Activated naive CD4-positive, alpha-beta T cell treated with anti-CD3 and anti-CD28 coated beads for 36 hours (primary cell): ENCODE measurements around the gene LLCFC1. TPM values are rescaled to one million over a fixed set of nuclear protein-coding genes. Genes with fewer than 3 reads are reported as not detected.

Experiments used
- CTCF ChIA-PET: fragments of 350-600 bp; sonication (Branson Sonifier 250); formaldehyde crosslinking; loops from one replicate; lab custom pipeline; 2021; ENCODE audit warnings: antibody characterized with exemption; lab: Charles Lee
- DNase-seq: peaks from one replicate; pipeline ENCODE4 v3.0.0-alpha.2; 2020
- H3K27ac Mint-ChIP-seq: one replicate; pipeline ENCODE4 v1.8.0; 2021; ENCODE audit warnings: mild to moderate bottlenecking, mixed read lengths
- H3K27me3 Mint-ChIP-seq: one replicate; pipeline ENCODE4 v1.8.0; 2021; ENCODE audit warnings: low read depth, mixed read lengths
- H3K36me3 Mint-ChIP-seq: one replicate; pipeline ENCODE4 v1.8.0; 2021; ENCODE audit warnings: low read depth, mixed read lengths
- H3K4me1 Mint-ChIP-seq: one replicate; pipeline ENCODE4 v1.8.0; 2021; ENCODE audit warnings: low read depth, mixed read lengths
- H3K4me3 Mint-ChIP-seq: one replicate; pipeline ENCODE4 v1.8.0; 2021; ENCODE audit warnings: mild to moderate bottlenecking, moderate library complexity, mixed read lengths
- H3K9me3 Mint-ChIP-seq: one replicate; pipeline ENCODE4 v1.8.0; 2021; ENCODE audit warnings: mixed read lengths
- intact Hi-C: fragments of 100-400 bp; cut with micrococcal nuclease; formaldehyde crosslinking; loops from one replicate; pipeline ENCODE4 v1.15.1; 2023
- total RNA-seq, 2 experiments: library from RNA; stranded (reverse); gene quantifications; one replicate each; pipeline ENCODE4 v1.2.3, GENCODE V29; 2021

Gene LLCFC1
- total RNA-seq, 2 experiments from 2014 or later: not detected

DNA sequence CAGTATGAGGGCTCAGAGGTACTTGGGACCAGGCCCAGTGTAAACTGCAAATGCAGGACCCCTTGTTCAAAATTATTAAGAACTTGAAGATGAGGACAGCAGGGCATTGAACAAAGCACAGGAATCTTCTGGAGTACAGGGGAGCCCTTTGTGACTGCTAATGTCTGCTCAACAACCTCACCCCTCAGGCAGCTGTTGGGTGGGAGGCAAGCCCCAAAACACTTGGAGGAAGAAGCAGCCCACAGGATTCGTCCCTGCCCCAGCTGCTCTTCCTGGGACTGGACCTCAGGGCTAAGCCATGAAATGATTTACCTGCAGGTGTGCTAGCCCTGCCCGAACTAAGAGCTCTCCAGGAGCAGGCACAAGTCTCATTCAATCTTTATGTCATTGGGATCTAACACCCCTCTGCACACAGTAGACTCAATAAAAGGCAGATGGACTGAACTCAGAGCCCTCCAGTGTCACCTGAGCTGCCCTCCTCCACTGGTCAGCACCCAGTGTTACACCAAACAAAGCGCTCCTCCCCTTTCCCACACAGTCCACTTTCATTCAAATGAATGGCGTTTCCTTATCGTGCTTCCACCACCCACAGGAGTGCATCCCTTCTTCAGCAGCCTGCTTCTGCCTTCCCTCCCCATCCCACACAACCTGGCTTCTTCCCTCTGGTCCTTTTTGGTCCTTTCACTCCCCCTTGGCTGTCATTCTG lies 6.7 kb upstream of the LLCFC1 start:
- Mint-ChIP-seq H3K4me3 (no peak overlapping the region), H3K27me3 (no peaks in the 10 kb centered on the region), H3K4me1 (no peaks in the 10 kb centered on the region), H3K9me3 (no peaks in the 10 kb centered on the region), H3K36me3 (no peaks in the 10 kb centered on the region), H3K27ac (no peak overlapping the region)
- intact Hi-C loops: no loop called here
- DNase-seq: no peak
- CTCF ChIA-PET: interaction anchor here (1.2 to 1.3 kb wide), 2 partner anchors 10 to 70 kb away, joined by 3 read pairs; no protein-coding TSS in a partner anchor

DNA sequence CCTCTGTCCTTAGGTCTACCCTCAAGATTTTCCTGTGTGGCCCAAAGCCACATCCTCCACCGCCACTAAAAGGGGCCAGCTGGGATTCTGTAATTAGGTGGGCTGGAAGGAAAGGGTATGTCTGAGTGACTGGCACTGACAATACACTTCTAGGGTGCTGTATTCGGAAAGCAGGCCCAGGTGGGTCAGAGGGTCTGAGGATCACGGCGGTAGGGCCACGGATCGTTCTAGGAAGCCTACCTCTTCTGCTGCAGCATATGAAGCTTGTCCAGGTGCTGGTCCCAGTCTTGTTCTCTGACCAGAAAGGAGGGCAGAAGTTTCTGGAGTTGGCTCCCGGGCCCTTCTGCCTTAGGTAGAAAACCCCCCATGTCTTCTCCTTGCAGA lies 6.2 kb upstream of the LLCFC1 start:
- Mint-ChIP-seq H3K27me3 (no peaks in the 10 kb centered on the region), H3K36me3 (no peaks in the 10 kb centered on the region), H3K27ac (no peak overlapping the region), H3K4me3 (no peak overlapping the region), H3K4me1 (no peaks in the 10 kb centered on the region), H3K9me3 (no peaks in the 10 kb centered on the region)
- no peak for DNase-seq
- intact Hi-C loops: no loop called here
- CTCF ChIA-PET: interaction anchor here (1.2 to 1.3 kb wide), 2 partner anchors 11 to 69 kb away, joined by 3 read pairs; no protein-coding TSS in a partner anchor

GRCh38 chr7:142933624-142934023 lies 5.7 kb upstream of the LLCFC1 start, which contains the start of gene TRPV5:
TRPV5 (minus strand) TSS chr7:142933746; CDS start chr7:142933459, 287 bp downstream.
- DNase-seq: no peak
- no peak within 1 kb of the TSS for H3K27ac Mint-ChIP-seq
- no peaks in the 10 kb centered on the region for H3K36me3 Mint-ChIP-seq
- no peak within 1 kb of the TSS for H3K4me3 Mint-ChIP-seq
- H3K27me3 Mint-ChIP-seq: no peaks in the 10 kb centered on the region
- intact Hi-C loops: no loop called here
- H3K4me1 Mint-ChIP-seq: no peaks in the 10 kb centered on the region
- CTCF ChIA-PET: interaction anchor here (1.2 kb wide), 1 partner anchor 69 kb away, joined by 3 read pairs; no protein-coding TSS in a partner anchor
- H3K9me3 Mint-ChIP-seq: no peaks in the 10 kb centered on the region

- no peaks in the 10 kb centered on the region for H3K36me3 Mint-ChIP-seq
- DNase-seq: no peak
- no peak overlapping the region for H3K27ac Mint-ChIP-seq
- no peaks in the 10 kb centered on the region for H3K9me3 Mint-ChIP-seq
- H3K4me3 Mint-ChIP-seq: no peak overlapping the region
- CTCF ChIA-PET: no interaction called here
- intact Hi-C loops: no loop called here
- H3K27me3 Mint-ChIP-seq: no peaks in the 10 kb centered on the region
- H3K4me1 Mint-ChIP-seq: no peaks in the 10 kb centered on the region
Observed at GRCh38 chr7:142934056-142934455, 5.2 kb upstream of the LLCFC1 start.

GRCh38 chr7:142935941-142936565 lies 3.2 kb upstream of the LLCFC1 start:
- Mint-ChIP-seq H3K36me3 (no peaks in the 10 kb centered on the region), H3K4me1 (no peaks in the 10 kb centered on the region), H3K27me3 (no peaks in the 10 kb centered on the region), H3K27ac (no peak overlapping the region), H3K9me3 (no peaks in the 10 kb centered on the region), H3K4me3 (no peak overlapping the region)
- DNase-seq: no peak
- CTCF ChIA-PET: interaction anchor here (1.0 to 1.4 kb wide), 2 partner anchors 41 to 63 kb away, joined by 3 to 6 read pairs; no protein-coding TSS in a partner anchor
- intact Hi-C loops: no loop called here

- no peaks in the 10 kb centered on the region for H3K4me1 Mint-ChIP-seq
- H3K36me3 Mint-ChIP-seq: no peaks in the 10 kb centered on the region
- no peak for DNase-seq
- CTCF ChIA-PET: no interaction called here
- no peaks in the 10 kb centered on the region for H3K27me3 Mint-ChIP-seq
- no peaks in the 10 kb centered on the region for H3K9me3 Mint-ChIP-seq
- H3K27ac Mint-ChIP-seq: no peak overlapping the region
- intact Hi-C loops: loop anchor here (1.0 kb wide), 1 partner anchor 84 kb away; no protein-coding TSS in a partner anchor
- H3K4me3 Mint-ChIP-seq: no peak overlapping the region
Observed at GRCh38 chr7:142938611-142939010, 673 bp upstream of the LLCFC1 start.

GRCh38 chr7:142940966-142941535 lies 1.8 kb downstream of the LLCFC1 start:
- H3K36me3 Mint-ChIP-seq: no peaks in the 10 kb centered on the region
- H3K27ac Mint-ChIP-seq: no peak overlapping the region
- H3K4me3 Mint-ChIP-seq: no peak overlapping the region
- peaks cover 3% of the 10 kb centered on the region for H3K27me3 Mint-ChIP-seq
- intact Hi-C loops: no loop called here
- CTCF ChIA-PET: no interaction called here
- no peaks in the 10 kb centered on the region for H3K9me3 Mint-ChIP-seq
- H3K4me1 Mint-ChIP-seq: no peaks in the 10 kb centered on the region
- DNase-seq: no peak

DNA sequence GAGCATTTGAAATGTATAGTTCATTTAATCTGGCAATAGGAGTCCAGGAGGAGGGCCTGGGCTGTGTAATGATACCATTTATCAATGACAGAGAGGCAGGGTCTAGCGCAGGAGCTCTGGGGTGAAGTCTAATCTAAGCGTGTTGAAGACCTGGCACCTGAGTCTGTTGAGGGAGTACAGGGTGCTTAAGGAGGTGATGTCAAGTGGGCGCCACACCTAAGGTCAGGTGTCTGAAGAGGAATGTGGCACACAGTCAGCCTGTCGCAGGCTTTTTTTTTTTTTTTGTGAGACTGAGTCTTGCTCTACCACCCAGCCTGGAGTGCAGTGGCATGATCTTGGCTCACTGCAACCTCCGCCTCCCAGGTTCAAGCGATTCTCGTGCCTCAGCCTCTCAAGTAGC lies 2.3 kb downstream of the LLCFC1 start:
- Mint-ChIP-seq H3K4me1 (no peaks in the 10 kb centered on the region), H3K4me3 (no peak overlapping the region)
- CTCF ChIA-PET: no interaction called here

GRCh38 chr7:142942746-142943145 lies 3.5 kb downstream of the LLCFC1 start:
- H3K27ac Mint-ChIP-seq: no peak overlapping the region
- H3K36me3 Mint-ChIP-seq: no peaks in the 10 kb centered on the region
- H3K9me3 Mint-ChIP-seq: no peaks in the 10 kb centered on the region
- H3K4me3 Mint-ChIP-seq: no peak overlapping the region
- CTCF ChIA-PET: no interaction called here
- intact Hi-C loops: no loop called here
- H3K4me1 Mint-ChIP-seq: no peaks in the 10 kb centered on the region
- peaks cover 3% of the 10 kb centered on the region for H3K27me3 Mint-ChIP-seq
- DNase-seq: no peak

More for the DNA sequence above, 2.3 kb downstream of the LLCFC1 start:
- H3K27me3 Mint-ChIP-seq: peaks cover 3% of the 10 kb centered on the region
- no peaks in the 10 kb centered on the region for H3K36me3 Mint-ChIP-seq
- H3K27ac Mint-ChIP-seq: no peak overlapping the region
- intact Hi-C loops: no loop called here
- H3K9me3 Mint-ChIP-seq: no peaks in the 10 kb centered on the region
- DNase-seq: no peak

DNA sequence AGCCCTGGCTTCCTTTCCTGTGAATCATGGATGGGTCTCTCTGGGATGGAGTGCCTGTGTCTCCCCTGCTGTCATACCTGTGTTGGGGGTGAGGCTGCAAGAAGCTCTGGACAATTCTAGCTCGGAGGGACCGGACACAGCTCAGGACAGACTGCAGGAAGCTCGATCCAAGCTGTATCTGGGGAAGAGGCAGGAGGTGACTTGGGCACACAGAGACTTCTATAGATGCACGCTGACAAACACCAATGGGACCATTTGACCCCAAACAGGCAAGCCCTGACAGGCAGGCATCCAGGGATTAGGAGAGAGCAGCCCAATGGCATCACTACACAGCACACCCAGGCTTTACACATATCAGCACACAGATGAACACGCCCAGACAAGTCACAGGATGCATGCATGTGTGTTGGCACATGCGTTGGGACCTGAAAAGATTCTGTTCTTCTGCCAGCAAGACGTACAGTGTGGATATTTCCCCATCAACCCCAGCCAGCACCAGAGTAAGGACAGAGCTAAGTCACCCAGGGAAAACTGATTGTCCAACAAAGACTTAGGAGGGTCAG lies 4.5 kb downstream of the LLCFC1 start:
- Mint-ChIP-seq H3K4me3 (no peak overlapping the region), H3K9me3 (no peaks in the 10 kb centered on the region), H3K27me3 (peaks cover 3% of the 10 kb centered on the region), H3K4me1 (no peaks in the 10 kb centered on the region), H3K36me3 (no peaks in the 10 kb centered on the region), H3K27ac (no peak overlapping the region)
- CTCF ChIA-PET: interaction anchor here (0.6 kb wide), 1 partner anchor 17 kb away, joined by 4 read pairs; no protein-coding TSS in a partner anchor
- DNase-seq: no peak
- intact Hi-C loops: no loop called here

- no peak overlapping the region for H3K4me3 Mint-ChIP-seq
- intact Hi-C loops: no loop called here
- peaks cover 3% of the 10 kb centered on the region for H3K27me3 Mint-ChIP-seq
- H3K27ac Mint-ChIP-seq: no peak overlapping the region
- no peaks in the 10 kb centered on the region for H3K4me1 Mint-ChIP-seq
- DNase-seq: no peak
- CTCF ChIA-PET: no interaction called here
- no peaks in the 10 kb centered on the region for H3K36me3 Mint-ChIP-seq
- H3K9me3 Mint-ChIP-seq: no peaks in the 10 kb centered on the region
Observed at GRCh38 chr7:142945001-142945400, 5.7 kb downstream of the LLCFC1 start.

GRCh38 chr7:142948603-142949002 lies 9.3 kb downstream of the LLCFC1 start:
- Mint-ChIP-seq H3K4me3 (no peak overlapping the region), H3K27ac (no peak overlapping the region), H3K4me1 (no peaks in the 10 kb centered on the region), H3K9me3 (peaks cover under 1% of the 10 kb centered on the region), H3K36me3 (no peaks in the 10 kb centered on the region), H3K27me3 (peaks cover 5% of the 10 kb centered on the region)
- CTCF ChIA-PET: no interaction called here
- intact Hi-C loops: no loop called here
- DNase-seq: no peak
